CD4-positive, alpha-beta T cell treated with Interleukin-21 for 1 hour (primary cell): ENCODE results near the gene FAAP100.
A peak's percentile ranks its signal among the peaks of the same experiment; 100 is the strongest.

ENCODE experiments used
- DNase-seq: peaks from one replicate; pipeline ENCODE4 v3.0.0-alpha.2; 2020

Gene FAAP100

DNA sequence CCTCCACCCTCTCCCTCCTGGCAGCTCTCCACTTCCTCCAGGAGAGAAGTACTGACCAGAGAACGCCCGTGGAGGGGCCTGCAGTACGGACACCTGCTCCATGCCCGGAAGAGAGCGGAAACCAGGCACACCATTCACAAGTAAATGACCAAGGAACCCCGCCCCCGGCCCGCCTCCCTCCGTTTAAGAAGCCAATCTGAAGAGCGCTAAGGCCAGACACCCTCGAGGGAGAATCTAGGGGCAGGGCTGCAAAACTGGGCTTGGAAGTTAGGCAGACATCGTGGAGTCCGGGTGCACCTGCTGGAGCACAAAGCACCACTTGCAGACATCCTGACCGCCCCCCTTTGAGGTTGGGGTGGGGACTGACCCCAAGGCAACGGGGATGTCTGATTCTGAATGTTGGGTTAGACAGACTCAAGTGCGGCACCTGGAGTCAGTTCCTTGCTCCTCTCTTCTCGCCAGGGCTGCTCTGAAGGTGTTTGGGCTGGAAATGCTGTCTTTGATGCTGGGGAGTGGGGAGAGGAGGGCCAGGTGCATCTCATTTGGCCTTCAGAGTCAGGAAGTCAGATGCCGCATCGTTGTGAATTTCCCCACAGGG is 964 bp upstream of the FAAP100 start:
- DNase-seq: peak; percentile 82

DNA sequence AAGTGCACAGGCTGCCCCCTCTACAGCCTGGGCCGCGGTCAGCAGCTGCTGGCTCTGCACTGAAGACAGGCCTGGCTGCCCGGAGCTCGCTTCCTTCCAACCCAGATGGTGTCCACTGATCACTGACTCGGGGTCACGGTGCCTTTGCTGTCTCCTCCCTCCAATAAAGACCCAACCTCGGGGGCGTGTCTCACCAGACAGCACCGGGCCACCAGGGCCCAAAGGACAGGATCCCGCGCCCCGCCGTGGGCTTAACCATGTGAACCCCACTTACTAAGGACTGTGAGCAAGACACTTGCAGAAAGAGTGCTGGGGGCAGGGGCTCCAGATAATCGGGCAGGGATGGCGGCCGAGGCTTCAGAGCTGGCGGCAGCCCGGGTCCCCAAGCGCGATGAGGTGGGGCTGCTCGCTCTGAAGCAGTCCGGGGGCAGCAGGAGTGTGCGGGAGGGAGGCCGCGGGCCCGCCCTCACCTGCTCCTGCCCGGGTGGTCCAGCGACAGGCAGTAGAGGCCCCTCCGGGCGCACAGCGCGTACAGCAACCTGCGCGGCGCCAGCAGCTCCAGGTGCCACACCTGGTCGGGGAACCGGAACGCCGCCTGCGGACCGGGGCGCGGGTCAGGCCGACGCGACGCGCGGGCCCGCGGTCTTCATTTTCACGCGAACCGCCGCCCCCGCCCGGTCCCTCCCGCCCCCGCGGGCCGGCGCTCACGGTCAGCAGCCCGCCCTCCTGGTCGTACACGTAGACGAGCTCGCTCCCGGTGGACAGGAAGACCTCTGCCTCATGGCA is 502 bp downstream of the FAAP100 start:
- DNase-seq: no peak

DNA sequence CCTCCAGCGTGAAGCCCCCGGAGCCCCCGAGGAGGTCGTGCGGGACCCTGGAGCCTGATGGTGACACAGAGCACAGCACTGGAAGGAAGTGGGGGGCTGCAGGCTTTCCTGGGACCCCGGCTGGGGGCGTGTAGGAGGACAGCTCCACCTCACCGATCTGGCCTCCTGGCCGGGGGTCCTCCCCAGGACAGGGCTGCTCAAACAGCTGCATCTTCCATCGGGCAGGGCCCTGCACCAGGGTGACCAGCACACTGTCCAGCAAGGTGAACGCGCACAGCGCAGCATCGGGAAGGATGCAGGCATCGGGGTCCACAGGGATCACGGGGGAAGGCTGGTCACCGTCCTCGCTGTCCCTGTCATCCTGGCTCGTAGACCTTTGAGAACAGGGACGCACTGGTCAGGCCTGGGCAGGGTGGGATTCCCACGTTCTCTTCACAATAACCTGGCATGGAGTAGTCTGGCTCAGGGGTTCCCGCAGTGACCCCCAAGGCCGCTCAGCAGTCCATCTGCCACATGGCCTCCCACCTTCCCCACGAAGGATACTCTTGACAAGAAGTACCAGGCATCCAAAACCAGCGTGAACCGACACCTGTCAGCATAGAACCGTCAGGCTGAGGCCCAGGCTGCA is 1.2 kb downstream of the FAAP100 start:
- DNase-seq: no peak

DNA sequence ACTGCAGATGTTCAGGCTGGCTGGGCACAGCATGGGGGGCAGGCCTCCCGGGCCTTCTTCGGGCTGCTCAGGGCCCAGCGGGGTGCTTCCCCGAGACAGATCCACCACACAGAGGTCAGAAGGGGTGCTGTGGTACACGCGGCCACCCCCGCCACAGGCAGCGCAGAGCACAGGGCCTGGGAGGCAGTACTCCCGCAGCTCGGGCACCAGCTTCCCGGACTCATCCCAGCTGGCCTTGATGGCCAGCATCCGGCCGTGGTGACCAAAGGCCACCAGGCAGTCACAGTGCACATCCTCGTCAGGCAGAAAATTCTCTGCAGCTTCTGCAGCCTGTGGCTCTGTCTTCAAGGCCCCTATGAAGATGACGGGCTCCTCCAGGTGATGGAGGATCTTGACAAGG is 1.9 kb downstream of the FAAP100 start:
- no peak for DNase-seq

DNA sequence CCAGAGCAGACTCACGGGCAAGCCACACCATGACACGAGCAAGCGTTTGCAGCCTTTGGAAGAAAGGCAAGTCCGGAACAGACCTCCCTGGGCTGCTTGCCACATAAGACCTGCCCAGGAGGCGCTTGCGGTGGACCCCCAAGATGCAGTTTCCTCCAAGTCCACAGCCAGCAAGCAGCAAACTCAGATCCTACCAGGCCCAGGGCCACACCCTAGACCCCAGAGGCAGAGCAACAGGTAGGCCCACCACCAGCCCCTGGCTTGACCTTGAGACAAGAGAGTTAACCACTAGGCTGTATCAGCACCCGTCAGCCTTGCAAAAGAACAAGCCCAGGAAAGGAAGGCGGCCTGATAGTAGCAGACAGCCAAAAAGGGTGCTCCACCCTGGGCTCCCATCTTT is 2.3 kb downstream of the FAAP100 start:
- DNase-seq: no peak

DNA sequence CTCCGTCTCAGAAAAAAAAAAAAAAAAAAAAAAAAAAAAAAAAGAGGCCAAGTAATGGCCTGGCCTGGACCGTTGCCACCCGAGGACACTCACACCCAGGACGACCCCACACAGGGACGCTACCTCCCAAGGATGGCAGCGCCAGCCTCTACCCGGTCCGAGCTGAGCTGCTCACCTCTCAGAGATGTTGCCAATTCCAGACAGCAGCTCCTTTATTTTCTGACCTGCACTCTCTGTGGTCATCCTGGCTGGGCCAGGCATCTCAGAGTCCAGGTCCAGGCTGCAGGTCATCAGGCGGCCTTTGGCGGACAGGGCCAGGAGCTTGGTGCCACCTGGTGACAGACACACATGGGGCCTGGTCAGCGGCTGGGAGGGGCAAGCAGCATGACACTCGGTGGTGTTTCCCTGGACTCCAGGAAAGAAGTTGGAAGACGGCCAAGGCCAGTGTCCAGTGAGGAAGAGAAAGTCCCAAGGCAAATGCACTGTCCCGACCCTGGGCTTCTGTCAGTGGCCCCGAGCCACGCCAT is 3.1 kb downstream of the FAAP100 start:
- no peak for DNase-seq

DNA sequence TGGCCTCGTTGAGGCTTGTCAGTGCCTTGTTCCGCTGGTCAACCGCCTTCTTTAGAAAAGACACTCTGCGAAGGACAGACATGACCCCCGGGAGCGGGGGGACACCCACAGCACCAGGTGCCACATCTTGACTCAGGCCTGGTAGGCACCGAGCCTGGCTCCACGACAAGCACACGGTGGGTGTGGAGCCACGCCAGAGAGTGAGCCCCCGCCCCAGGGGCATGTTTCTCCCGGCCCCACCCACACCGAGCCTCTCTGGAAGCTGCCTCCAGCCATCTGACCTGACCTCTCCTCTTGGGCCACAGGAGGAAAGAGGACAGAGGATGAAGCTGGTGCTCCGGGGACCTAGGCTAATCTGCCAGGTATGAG is 4.6 kb downstream of the FAAP100 start:
- no peak for DNase-seq

DNA sequence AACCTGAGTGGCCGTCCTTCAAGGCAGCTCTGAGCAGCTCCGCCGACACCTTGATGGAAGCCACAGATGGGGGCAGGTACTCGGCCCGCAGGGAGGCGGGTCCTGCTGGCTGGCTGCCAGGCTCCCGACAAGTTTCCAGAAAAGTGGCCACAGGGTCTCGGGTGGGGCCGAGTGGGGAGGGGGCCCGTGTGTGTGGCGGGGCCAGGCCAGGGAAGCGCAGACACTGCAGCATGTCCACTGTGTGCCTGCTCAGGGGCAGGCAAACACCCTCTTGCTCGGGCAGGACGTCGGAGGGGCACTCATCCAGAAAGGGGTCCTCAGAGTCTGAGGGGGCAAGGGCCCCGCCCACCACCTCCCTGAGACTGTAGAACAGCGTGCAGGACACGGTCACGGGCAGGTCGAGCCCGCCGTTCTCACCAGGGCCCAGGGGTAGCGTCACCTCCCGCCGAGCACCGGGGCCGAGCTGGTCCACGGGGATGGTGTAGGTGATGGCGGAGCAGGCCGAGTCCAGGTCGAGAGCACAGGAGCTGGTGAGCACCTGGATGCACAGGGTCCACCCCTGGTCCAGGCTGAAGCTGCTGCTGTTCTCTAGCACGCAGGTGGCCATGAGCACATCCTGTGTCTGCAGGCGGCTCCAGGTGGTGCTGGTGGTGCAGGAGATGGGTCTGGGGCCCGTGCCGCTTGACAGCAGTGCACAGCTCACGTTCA is 5.1 kb downstream of the FAAP100 start:
- no peak for DNase-seq

DNA sequence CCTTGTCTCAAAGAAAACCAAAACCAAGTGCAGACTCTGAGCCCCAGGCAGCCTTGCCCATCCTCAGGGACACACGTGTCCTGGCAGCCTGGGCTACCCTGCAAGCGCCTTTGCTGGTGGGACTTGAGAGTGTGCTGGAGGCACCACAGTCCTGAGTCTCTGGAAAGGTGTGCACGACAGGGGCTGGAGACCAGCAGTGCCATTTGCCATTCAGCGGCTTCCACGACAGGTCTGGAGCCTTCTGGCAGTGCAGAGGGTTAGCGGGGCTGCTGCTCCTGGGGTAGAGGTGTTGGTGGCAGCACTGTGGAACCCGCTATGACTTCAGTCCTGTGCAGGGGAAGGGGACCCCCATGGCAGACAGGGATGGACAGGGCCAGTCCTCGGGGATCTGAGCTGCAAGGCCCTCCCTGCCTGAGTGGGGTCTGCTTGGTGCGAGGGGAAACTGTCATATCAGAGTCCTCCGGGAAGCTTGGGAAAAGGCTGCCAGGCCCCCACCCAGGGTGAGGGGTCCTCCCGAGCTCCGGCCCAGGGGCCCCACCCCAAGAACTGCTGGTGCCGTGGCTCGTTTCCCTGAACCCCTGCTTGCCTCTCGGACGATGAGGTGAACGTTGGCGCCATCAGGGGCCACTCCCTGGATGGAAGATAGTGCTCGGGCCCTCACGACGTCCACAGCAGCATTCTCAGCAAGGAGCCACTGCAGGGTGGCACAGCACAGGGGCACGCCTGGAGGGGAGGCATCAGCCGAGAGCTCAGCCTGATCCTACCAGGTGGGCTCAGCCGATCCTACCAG is 6.8 kb downstream of the FAAP100 start:
- no peak for DNase-seq

DNA sequence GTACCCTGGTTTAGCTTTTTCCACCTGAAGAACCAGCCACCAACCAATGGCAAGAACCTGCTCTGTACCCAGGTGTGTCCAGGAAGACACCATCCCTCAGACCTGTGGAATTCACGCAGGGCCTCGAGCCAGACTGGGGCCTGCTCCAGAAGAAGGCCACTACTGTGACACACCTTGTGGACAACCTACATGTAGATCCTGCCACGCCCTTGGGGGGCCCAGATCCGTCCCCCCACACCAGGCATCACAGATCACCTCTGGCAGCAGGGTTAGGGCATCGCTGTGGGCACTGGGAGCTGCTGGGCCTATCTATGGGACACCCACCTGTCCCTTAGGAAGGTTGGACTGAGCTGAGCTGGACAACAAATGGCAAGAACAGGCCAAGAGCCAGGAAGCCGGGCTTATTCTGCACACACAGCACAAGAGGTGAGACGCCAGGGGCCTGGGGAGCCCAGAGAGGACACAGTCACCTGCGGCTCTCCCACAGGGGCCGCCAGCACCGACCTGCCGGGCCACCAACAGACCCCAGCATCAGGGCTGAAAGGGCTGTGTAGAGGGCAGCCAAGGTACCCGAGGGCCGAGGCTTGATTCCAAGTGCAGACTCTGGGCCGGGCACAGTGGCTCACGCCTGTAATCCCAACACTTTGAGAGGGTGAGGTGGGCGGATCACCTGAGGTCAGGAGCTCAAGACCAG is 7.7 kb downstream of the FAAP100 start:
- DNase-seq: no peak

DNA sequence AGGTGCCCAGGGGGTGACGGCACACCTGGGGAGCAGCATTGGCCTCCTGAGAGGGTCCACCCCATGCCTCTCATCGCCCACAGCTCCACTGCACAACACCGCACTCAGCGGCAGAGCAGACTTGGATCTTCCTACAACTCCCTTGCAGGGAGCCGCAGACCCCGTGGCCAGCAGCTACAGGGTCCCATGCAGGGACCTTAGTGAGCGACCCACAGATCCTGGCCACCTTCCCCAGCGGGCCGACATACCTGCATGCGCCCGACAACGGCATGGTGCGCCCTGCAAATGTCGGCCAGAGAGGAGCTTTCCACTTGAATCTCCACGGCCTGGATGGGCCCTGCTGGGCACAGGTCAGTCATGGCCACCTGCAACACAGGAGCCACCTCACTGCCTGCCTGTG is 8.4 kb downstream of the FAAP100 start:
- no peak for DNase-seq

DNA sequence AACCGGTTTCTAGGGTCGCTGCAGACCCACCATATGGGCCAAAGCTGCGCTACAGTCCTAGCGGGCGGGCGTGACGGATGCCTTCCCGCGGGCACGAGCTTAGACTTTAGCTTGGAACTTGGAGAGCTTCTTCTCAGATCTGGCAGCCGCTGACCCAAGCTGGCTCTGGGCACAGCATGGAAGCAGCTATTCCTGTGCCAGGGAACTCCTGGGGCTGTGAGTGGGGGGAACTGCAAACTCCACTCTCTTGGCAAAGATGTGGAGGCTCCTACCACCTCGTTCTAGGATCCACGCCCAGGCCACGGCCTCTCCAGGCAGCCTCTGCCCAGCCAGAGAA is 8.8 kb downstream of the FAAP100 start:
- DNase-seq: no peak

DNA sequence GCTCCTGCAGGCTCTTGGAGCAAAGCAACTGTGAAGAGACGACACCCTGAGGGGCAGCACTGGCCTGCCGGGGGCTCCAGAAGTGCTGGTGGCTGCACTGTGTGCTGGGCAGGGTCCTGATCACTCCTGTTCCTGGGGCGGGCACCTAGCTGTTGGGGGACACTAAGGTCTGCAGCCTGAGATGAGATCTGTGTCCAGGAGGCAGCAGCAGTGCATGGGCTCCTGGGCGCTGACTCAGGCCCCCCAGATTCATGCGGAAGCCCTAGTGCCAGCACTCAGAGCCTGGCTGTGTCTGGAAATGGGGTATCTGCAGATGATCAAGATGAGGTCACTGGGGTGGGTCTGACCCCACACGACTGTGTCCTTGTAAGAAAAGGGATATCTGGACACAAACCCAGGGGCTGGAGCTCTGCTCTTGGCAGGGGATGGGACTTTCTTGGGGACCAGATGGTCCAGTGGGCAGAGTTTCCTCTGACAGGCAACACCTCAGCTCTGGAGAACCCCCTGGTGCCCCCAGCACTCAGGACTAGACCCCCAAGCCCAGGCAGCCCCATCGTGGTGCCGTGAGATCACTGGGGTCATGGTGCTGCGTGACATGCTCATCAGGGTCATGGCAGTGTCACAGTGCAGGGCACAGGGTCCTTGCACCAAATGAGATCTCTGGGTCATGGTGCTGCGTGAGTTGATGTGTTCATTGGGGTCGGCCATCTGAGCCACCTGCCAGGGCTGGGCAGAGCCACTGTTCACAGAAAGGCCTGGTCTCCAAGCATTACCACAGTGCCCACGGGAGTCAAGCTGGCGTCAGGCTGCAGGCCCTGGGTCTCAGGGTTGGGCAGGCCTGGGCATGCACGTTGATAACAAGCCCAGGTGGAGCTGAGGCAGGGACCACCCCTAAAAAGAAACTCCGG is 9.5 kb downstream of the FAAP100 start:
- DNase-seq: no peak

DNA sequence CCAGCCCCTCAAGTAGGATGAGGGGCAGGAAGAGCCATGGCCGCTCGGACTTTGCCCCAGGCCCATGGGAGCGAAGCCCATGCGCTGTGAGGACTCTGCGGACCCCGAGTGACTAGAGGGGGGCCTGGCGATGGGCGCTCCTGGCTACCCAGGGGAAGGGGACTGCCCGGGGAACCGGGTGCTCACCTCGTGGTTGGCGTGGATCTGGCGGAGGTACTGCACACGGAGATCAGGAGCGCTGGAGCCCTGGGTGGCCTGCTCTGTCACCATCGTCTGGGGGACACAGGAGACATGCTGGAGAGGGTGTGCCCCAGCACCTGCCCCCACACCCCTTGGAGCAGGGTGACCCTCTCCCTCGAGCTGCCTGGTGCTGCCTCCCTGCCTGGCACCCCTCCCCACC is 11.0 kb downstream of the FAAP100 start:
- DNase-seq: no peak

DNA sequence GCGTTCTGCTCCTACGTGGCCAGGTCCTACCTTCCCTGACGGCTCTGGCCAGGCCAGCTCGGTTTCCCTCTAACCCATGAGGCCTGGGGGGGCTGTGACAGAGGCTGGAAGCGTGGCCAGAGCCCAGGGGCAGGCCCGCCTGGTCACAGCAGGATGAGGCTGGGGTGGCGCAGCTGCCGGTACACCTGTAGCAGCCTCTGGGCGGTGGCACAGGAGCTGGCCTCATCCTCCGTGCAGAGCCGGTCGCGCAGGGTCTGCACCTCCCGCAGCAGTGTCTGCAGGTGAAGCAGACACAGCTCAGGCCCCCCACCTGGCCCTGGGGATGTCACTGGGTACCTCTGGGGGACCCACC is 11.5 kb downstream of the FAAP100 start:
- no peak for DNase-seq

DNA sequence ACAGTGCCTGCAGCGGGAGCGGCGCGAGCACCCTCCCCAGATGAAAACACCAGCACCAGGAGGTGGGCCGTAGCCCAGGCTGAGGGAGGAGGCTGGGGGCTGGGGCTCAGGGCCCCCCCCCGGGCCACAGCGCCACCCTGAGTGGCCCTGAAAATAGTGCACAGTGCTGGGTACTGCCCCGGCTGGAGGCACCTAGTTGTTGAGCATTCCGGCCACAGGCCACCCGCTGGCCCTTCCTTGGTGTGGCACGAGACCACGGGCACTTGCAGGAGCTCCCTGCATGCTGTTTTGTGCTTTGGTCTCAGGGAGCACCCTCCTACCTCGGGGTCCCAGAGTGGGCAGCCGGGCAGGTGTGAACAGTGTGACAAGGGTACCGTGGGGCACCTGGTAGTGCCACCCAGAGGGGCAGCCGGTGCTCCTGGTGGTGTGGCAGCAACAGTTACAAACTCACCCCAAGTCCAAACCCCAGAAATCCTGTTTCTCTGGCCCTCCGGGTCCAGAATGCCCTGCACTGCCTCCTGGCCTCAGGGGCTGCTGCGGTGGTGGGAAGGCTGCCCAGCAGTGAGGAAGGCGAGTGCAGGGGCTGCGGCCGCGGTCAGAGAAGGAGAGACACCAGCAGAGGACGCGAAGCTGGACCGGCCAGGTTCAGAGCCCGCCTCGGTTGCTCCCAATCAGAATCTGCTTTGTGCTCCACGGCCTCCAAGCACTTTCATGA is 12.0 kb downstream of the FAAP100 start:
- no peak for DNase-seq

DNA sequence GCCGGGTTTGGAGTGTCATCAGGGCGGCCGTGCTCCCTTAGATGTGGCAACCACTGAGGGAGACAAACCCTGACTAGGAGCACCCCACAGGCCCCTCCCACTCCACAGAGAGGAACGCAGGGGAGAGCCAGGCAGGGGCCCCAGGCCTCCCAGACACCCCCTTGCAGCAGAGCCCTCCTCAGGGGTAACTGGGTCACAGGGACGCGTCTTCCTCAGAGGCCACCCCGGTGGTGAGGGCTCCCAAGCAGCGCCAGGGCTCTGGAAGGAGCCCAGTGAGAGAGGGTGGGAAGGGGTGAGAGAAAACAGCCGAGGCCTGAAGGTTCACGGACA is 12.6 kb downstream of the FAAP100 start:
- DNase-seq: no peak

DNA sequence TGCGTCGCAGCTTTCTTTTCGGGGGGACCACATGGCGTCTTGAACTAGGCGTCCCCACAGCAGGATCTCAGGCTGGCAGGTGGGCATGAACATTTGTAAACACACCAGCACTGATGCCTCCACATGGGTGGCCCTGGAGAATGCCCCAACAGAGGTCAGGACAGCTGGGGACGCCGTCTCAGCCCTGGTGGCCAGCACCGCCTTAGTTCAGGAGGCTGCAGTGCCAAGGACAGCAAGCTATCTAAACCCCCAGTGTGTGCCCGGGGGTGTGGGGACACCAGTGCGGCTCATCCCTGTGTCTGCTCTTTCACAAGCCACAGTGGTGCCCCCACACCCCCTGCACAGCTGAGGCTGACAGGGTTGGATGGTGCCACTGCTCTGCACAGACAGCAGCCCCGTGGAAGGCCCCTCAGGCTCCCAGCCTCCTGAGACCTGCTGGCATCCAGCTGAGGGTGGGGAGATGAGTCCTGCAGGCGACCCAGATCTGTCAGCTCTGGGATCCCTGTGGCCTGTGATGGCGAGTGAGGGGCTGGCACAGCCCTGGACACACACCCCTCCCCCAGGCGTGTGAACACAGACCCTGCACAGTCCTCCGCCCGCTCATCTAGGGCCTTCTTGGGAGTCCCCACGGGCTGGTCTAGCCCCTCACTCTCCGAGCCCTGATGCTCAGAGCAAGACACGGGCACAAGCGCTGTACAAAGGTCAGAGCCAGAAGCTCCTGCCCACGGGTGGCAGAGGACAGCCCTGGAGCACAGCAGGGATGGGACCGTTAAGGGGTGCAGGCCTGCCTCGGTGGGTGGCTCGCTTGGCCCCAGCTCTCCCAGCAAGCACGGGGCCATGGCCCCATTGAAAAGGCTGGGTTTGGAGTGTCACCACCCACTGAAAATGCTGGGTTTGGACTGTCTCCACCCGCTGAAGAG is 13.2 kb downstream of the FAAP100 start:
- no peak for DNase-seq

DNA sequence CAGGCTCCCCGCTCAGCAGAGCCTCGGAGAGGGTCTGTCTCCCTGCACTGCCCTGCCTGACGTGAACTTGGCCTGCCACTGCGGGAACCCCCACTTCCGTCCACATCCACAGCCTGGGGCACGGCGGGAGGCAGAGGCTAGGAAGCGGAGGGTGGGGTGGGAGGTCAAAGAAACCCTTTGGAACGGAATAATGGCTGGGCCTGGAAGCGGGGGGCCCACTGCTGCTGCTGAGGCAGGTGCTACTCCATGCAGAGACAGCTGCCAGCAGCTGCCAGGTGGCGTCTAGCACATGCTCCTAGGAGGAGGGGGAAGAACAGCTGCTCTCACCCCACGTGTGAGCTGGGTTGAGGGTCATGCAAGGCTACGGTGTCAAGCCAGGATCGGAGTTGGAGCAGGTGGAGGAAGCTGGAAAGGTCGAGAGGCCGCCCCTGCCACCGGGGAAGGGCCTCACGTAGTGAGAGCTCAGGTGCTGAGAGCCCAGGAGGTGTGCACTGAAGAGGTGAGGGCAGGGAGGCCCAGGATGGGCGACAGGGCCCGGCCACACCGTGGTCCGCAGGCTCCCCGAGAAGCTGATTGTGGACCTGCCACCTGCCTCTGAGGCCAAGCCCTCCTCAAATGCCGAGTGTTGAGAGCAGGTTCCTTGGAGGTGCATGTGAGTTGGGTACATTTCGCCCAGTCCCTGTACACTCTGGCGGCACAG is 14.1 kb downstream of the FAAP100 start:
- DNase-seq: no peak
